GM12878 (cell line): ENCODE results near the gene FOXP1. TPM values are rescaled to one million over a fixed set of nuclear protein-coding genes. Genes with fewer than 3 reads are reported as not detected.

Source experiments
- ATAC-seq: fragments of 200-7000 bp; cut with Tn5 transposase; 3 replicates; pipeline ENCODE4 v1.9.1; 2020; ENCODE audit warnings: mild to moderate bottlenecking, moderate library complexity
- BruUV-seq: library from RNA; stranded (reverse); fragments of 400-500 nt; replicated peaks from 2 replicates; lab custom pipeline; 2021; lab: Mats Ljungman, UMichigan
- CTCF ChIA-PET: fragments of 300-600 bp; sonication (Branson Sonifier 250); formaldehyde crosslinking; extraction: SDS; loops from one replicate; lab custom pipeline; 2021; ENCODE audit warnings: inconsistent platforms; lab: Yijun Ruan, JAX
- POLR2A ChIA-PET: fragments of 350-600 bp; formaldehyde crosslinking; extraction: SDS; loops from one replicate; lab custom pipeline; 2021; ENCODE audit warnings: inconsistent platforms; lab: Charles Lee
- RAD21 ChIA-PET: fragments of 300-600 bp; sonication (Branson Sonifier 250); formaldehyde crosslinking; loops from one replicate; lab custom pipeline; 2023; ENCODE audit warnings: antibody characterized with exemption; ENCODE audit not compliant: unreplicated experiment; lab: Charles Lee
- SMC1A ChIA-PET: fragments of 300-600 bp; sonication (Branson Sonifier 250); formaldehyde crosslinking; loops from one replicate; lab custom pipeline; 2023; ENCODE audit not compliant: unreplicated experiment, uncharacterized antibody; lab: Charles Lee
- DNase-seq: peaks from one replicate; pipeline ENCODE4 v3.0.0-alpha.2; 2011; ENCODE audit warnings: low read depth, low spot score
- FAIRE-seq: peaks from 3 replicates; lab custom pipeline; 2011; peaks lifted over from hg19 to GRCh38; lab: Jason Lieb, UNC
- H2AFZ ChIP-seq: 2 replicates; pipeline ENCODE4 v1.6.0; 2011; ENCODE audit warnings: low read depth, low read length, control low read depth; ENCODE audit not compliant: control insufficient read depth
- H3K27ac ChIP-seq: 2 replicates; pipeline ENCODE4 v1.5.1; 2011; ENCODE audit warnings: control low read depth; ENCODE audit not compliant: control insufficient read depth, insufficient read depth
- H3K27me3 ChIP-seq, 2 experiments: replicated peaks in 1 of 2; 2 replicates each; pipeline versions ENCODE4 v1.6.0 to v1.6.1; 2011; ENCODE audit warnings: low read length in 1 of 2; ENCODE audit not compliant: control insufficient read depth in 2 of 2, insufficient read depth in 2 of 2
- H3K36me3 ChIP-seq, 2 experiments: 2 replicates each; pipeline ENCODE4 v1.5.1; 2011; ENCODE audit warnings: low read length in 1 of 2; ENCODE audit not compliant: control insufficient read depth in 2 of 2, insufficient read depth in 2 of 2
- H3K4me1 ChIP-seq: 2 replicates; pipeline ENCODE4 v1.6.1; 2011; ENCODE audit warnings: mild to moderate bottlenecking, low read length, moderate library complexity, mixed read lengths; ENCODE audit not compliant: control insufficient read depth, insufficient read depth
- H3K4me2 ChIP-seq: 2 replicates; pipeline ENCODE4 v1.6.0; 2011; ENCODE audit warnings: control low read depth; ENCODE audit not compliant: control insufficient read depth, insufficient read depth
- H3K4me3 ChIP-seq: fragments of 200-600 bp; sonication (generic); 2 replicates; pipeline ENCODE4 v1.5.1; 2016
- H3K79me2 ChIP-seq: 2 replicates; pipeline ENCODE4 v1.6.0; 2011; ENCODE audit warnings: low read length; ENCODE audit not compliant: control insufficient read depth, insufficient read depth
- H3K9ac ChIP-seq: 2 replicates; pipeline ENCODE4 v1.8.0; 2011; ENCODE audit warnings: low read length, control low read depth, mixed read lengths; ENCODE audit not compliant: control insufficient read depth, insufficient read depth
- H3K9me3 ChIP-seq: replicated peaks from 3 replicates; pipeline ENCODE4 v1.5.1; 2011; ENCODE audit warnings: mild to moderate bottlenecking, low read length; ENCODE audit not compliant: control insufficient read depth, insufficient read depth
- H4K20me1 ChIP-seq: 2 replicates; pipeline ENCODE4 v1.6.0; 2011; ENCODE audit not compliant: control insufficient read depth, insufficient read depth
- ASH2L ChIP-seq: fragments of 300-600, 200-600 bp; sonication (generic); IDR thresholded peaks from 2 replicates; pipeline ENCODE4 v1.6.1; 2017; ENCODE audit warnings: low read depth, mild to moderate bottlenecking, borderline replicate concordance
- BHLHE40 ChIP-seq, 2 experiments: fragments of 450-650 bp in 1 of 2; IDR thresholded peaks; 2 replicates each; pipeline ENCODE4 v1.6.1; 2011 to 2017; ENCODE audit warnings: low read depth in 2 of 2, borderline replicate concordance in 1 of 2, improper control_type of control experiment in 1 of 2, low read length in 1 of 2, mild to moderate bottlenecking in 1 of 2
- CREM ChIP-seq: IDR thresholded peaks from 2 replicates; pipeline ENCODE4 v1.6.1; 2014; ENCODE audit warnings: antibody characterized with exemption, low read depth
- ETV6 ChIP-seq, 2 experiments: fragments of 450-650 bp in 1 of 2; IDR thresholded peaks in 1 of 2; conservative IDR thresholded peaks in 1 of 2; 2 replicates each; pipeline ENCODE4 v1.6.1; 2014; ENCODE audit warnings: antibody characterized with exemption in 1 of 2, borderline replicate concordance in 1 of 2, low read depth in 1 of 2, mild to moderate bottlenecking in 1 of 2, moderate library complexity in 1 of 2
- MEF2A ChIP-seq: IDR thresholded peaks from 2 replicates; pipeline ENCODE4 v1.6.1; 2011; ENCODE audit warnings: low read depth, mild to moderate bottlenecking, low read length, moderate library complexity; ENCODE audit not compliant: insufficient read depth
- MEF2B ChIP-seq: fragments of 450-650 bp; IDR thresholded peaks from 2 replicates; pipeline ENCODE4 v1.6.1; 2018; ENCODE audit warnings: mild to moderate bottlenecking, moderate library complexity; ENCODE audit not compliant: partially characterized antibody, poor library complexity, severe bottlenecking
- NFXL1 ChIP-seq: fragments of 450-650 bp; IDR thresholded peaks from 2 replicates; pipeline ENCODE4 v1.6.1; 2017; ENCODE audit warnings: antibody characterized with exemption, mild to moderate bottlenecking, borderline replicate concordance
- NFYB ChIP-seq: IDR thresholded peaks from 2 replicates; pipeline ENCODE4 v1.6.1; 2011; ENCODE audit warnings: low read depth, mild to moderate bottlenecking, low read length, improper control_type of control experiment, moderate library complexity; ENCODE audit not compliant: insufficient read depth
- PBX3 ChIP-seq: IDR thresholded peaks from 2 replicates; pipeline ENCODE4 v1.6.1; 2011; ENCODE audit warnings: mild to moderate bottlenecking, low read depth, low read length, moderate library complexity; ENCODE audit not compliant: insufficient replicate concordance
- POLR2AphosphoS5 ChIP-seq: IDR thresholded peaks from 2 replicates; pipeline ENCODE4 v1.6.1; 2011; ENCODE audit warnings: mild to moderate bottlenecking, low read length, inconsistent platforms
- SREBF2 ChIP-seq: IDR thresholded peaks from 2 replicates; pipeline ENCODE4 v1.6.1; 2012; ENCODE audit warnings: mild to moderate bottlenecking, low read length
- STAT1 ChIP-seq: fragments of 450-650 bp; conservative IDR thresholded peaks from 2 replicates; pipeline ENCODE4 v1.6.1; 2014; ENCODE audit warnings: antibody characterized with exemption, mild to moderate bottlenecking
- USF2 ChIP-seq: IDR thresholded peaks from 2 replicates; pipeline ENCODE4 v1.6.1; 2011; ENCODE audit warnings: low read depth, low read length, improper control_type of control experiment, borderline replicate concordance
- ZBTB11 ChIP-seq: fragments of 450-650 bp; formaldehyde crosslinking; IDR thresholded peaks from 2 replicates; pipeline ENCODE4 v1.5.0; 2022; ENCODE audit warnings: mild to moderate bottlenecking, missing genetic modification characterization
- ZBTB4 ChIP-seq: fragments of 450-650 bp; formaldehyde crosslinking; IDR thresholded peaks from 2 replicates; pipeline ENCODE4 v1.4.0; 2022; ENCODE audit warnings: mild to moderate bottlenecking, moderate library complexity
- ZNF622 ChIP-seq: fragments of 450-650 bp; IDR thresholded peaks from 2 replicates; pipeline ENCODE4 v1.6.1; 2017; ENCODE audit warnings: mild to moderate bottlenecking, inconsistent platforms
- WGBS: methylation state at CpG from one replicate; pipeline ENCODE4 v1.1.6; 2016; ENCODE audit warnings: low lambda C conversion rate; ENCODE audit not compliant: insufficient replicate concordance, insufficient coverage; ENCODE audit errors: missing lambda C conversion rate; 5-methylcytosine and 5-hydroxymethylcytosine counted together
- in situ Hi-C: fragments of 300-500 bp; cut with MboI; formaldehyde crosslinking; loops from 9 replicates; pipeline ENCODE4 v1.14.3; 2018; ENCODE audit warnings: mixed read lengths
- intact Hi-C: fragments of 100-400 bp; cut with micrococcal nuclease; formaldehyde crosslinking; loops from one replicate; pipeline ENCODE4 v1.14.2; 2022; ENCODE audit not compliant: unreplicated experiment
- polyA plus RNA-seq, 11 experiments: library from polyadenylated mRNA; depleted of rRNA in 4 of 11; unstranded in 6 of 11; stranded (reverse) in 5 of 11; fragments of >200 nt; fragmentation: Nextera tagmentation in 4 of 11; fragmentation: Illumina TruSeq in 1 of 11; extraction: Ambion mirVana in 4 of 11; extraction: Trizol in 1 of 11; gene quantifications; 1 replicate in 1 of 11; 2 replicates in 10 of 11; pipeline versions ENCODE4 v1.2.1 to v1.2.3, GENCODE V29; 2011 to 2016; ENCODE audit warnings: inconsistent platforms in 2 of 11, missing spikeins in 2 of 11, low read depth in 1 of 11
- total RNA-seq, 4 experiments: library from RNA; depleted of rRNA in 3 of 4; stranded (reverse); fragments of >200 nt in 3 of 4; fragmentation: Illumina TruSeq in 1 of 4; extraction: Trizol in 1 of 4; gene quantifications; 2 replicates each; pipeline versions ENCODE4 v1.2.1 to v1.2.3, GENCODE V29; 2013 to 2021

FOXP1 gene
- total and polyA plus RNA-seq, 10 of the 15 experiments (the other 5 are each of a cell fraction or from before 2014, with no cell fraction given), result 0.05 to 1.6 (median 0.20) TPM; not detected in 1

GRCh38 chr3:71348831-71349230 lies 234.7 kb downstream of the FOXP1 start:
- H3K9me3 ChIP-seq, result no peaks in the 10 kb centered on the region
- intact Hi-C loops (no loop called here), in situ Hi-C loops (no loop called here)
- 96% methylated on average over 2 of the region's 2 CpGs for WGBS
- H3K27me3 ChIP-seq, result no peaks in the 10 kb centered on the region
- H3K4me1 ChIP-seq, result no peaks in the 10 kb centered on the region
- DNase-seq (no peak), FAIRE-seq (no peak), ATAC-seq (no peak)
- no peaks in the 10 kb centered on the region for H3K79me2 ChIP-seq
- no peak for TF ChIP-seq ZNF622
- no peak for TF ChIP-seq BHLHE40 (IDR thresholded peaks at IDR 0.05; ENCODE audit: borderline replicate concordance in 1 of 2, low read depth in 2 of 2, low read length in 1 of 2)
- TF ChIP-seq CREM, result no peak
- no peak for TF ChIP-seq ZBTB11 (CRISPR knock-in tag)
- no peak for TF ChIP-seq MEF2B
- TF ChIP-seq MEF2A, result no peak
- TF ChIP-seq STAT1, result no peak
- TF ChIP-seq ZBTB4 (CRISPR knock-in tag), result no peak
- TF ChIP-seq USF2, result no peak
- TF ChIP-seq PBX3, result no peak
- TF ChIP-seq POLR2AphosphoS5, result no peak
- no peak for TF ChIP-seq SREBF2
- TF ChIP-seq NFYB, result no peak
- no peak for TF ChIP-seq ETV6 (conservative IDR thresholded peaks at IDR 0.05 in 1 of 2, IDR thresholded peaks at IDR 0.05 in 1 of 2; ENCODE audit: borderline replicate concordance in 1 of 2, low read depth in 1 of 2)
- TF ChIP-seq NFXL1, result no peak
- no peak for TF ChIP-seq ASH2L
- ChIA-PET POLR2A (no interaction called here), RAD21 (no interaction called here), SMC1A (no interaction called here), CTCF (interaction anchor here (1.0 kb wide), 1 partner anchor 162 kb away, joined by 3 read pairs; no protein-coding TSS in a partner anchor)
- H2AFZ ChIP-seq, result no peak overlapping the region
- H4K20me1 ChIP-seq, result no peaks in the 10 kb centered on the region
- H3K9ac ChIP-seq, result no peak overlapping the region
- BruUV-seq, result no TSS peak
- no peaks in the 10 kb centered on the region for H3K36me3 ChIP-seq
- H3K4me2 ChIP-seq, result no peak overlapping the region
- H3K4me3 ChIP-seq, result no peak overlapping the region
- no peak overlapping the region for H3K27ac ChIP-seq
